MV-4-11 (cell line): ENCODE data around the gene C12orf50.
"Not testable (repeated sequence)": the region's sequence is repeated elsewhere in the genome, so short reads cannot be mapped to it uniquely, and the experiment has no call there.

Experiments used
- DNase-seq: peaks from one replicate; lab custom pipeline; 2025; lab: John Stamatoyannopoulos, UW

The C12orf50 gene

GRCh38 chr12:88029093-88029665 is at the start of gene C12orf50:
Gene C12orf50 (minus strand): TSS chr12:88029401. CDS start chr12:88026962, 2,439 bp downstream.
- DNase-seq = no peak

- no peak for DNase-seq
Observed at GRCh38 chr12:88067301-88067700, 38.1 kb upstream of the C12orf50 start.

GRCh38 chr12:88063375-88063774 is 34.2 kb upstream of the C12orf50 start:
- no peak for DNase-seq

- DNase-seq = peak; percentile 33
Observed at GRCh38 chr12:88062474-88062873, 33.3 kb upstream of the C12orf50 start.

- DNase-seq = no peak
Observed at GRCh38 chr12:88058719-88059077, 29.5 kb upstream of the C12orf50 start.

- DNase-seq = no peak
Observed at GRCh38 chr12:88057994-88058718, 29.0 kb upstream of the C12orf50 start.

GRCh38 chr12:88056571-88056970 is 27.4 kb upstream of the C12orf50 start:
- DNase-seq = no peak

GRCh38 chr12:88052686-88053085 is 23.5 kb upstream of the C12orf50 start:
- DNase-seq = peak; percentile 38

GRCh38 chr12:88044035-88044434 is 14.8 kb upstream of the C12orf50 start:
- no peak for DNase-seq

- no peak for DNase-seq
Observed at GRCh38 chr12:88037770-88038169, 8.6 kb upstream of the C12orf50 start.

GRCh38 chr12:88036353-88036965 is 7.3 kb upstream of the C12orf50 start:
- DNase-seq = peak; percentile 61

- DNase-seq = no peak
Observed at GRCh38 chr12:88035907-88036289, 6.7 kb upstream of the C12orf50 start.

GRCh38 chr12:88035271-88035906 is 6.2 kb upstream of the C12orf50 start:
- peak; percentile 77 for DNase-seq

- DNase-seq = not testable (repeated sequence)
Observed at GRCh38 chr12:88031161-88031560, 2.0 kb upstream of the C12orf50 start.

- DNase-seq = no peak
Observed at GRCh38 chr12:88026196-88026595, 3.0 kb downstream of the C12orf50 start.

- DNase-seq = no peak
Observed at GRCh38 chr12:88017964-88018363, 11.2 kb downstream of the C12orf50 start.

- no peak for DNase-seq
Observed at GRCh38 chr12:88015825-88016224, 13.4 kb downstream of the C12orf50 start.

- DNase-seq = no peak
Observed at GRCh38 chr12:88011755-88012154, 17.4 kb downstream of the C12orf50 start.

GRCh38 chr12:88006351-88006750 is 22.9 kb downstream of the C12orf50 start:
- DNase-seq = no peak

GRCh38 chr12:88001327-88001726 is 27.9 kb downstream of the C12orf50 start:
- DNase-seq = no peak

- DNase-seq = peak; percentile 54
Observed at GRCh38 chr12:87995581-87996178, 33.5 kb downstream of the C12orf50 start.

- DNase-seq = no peak
Observed at GRCh38 chr12:87991483-87991882, 37.7 kb downstream of the C12orf50 start.

- DNase-seq = no peak
Observed at GRCh38 chr12:87988534-87988933, 40.7 kb downstream of the C12orf50 start.
